GM19099 (cell line): ENCODE data around the gene C1QTNF7.

Experiments used
- POLR2A ChIP-seq: IDR thresholded peaks from 3 replicates; pipeline ENCODE4 v1.6.1; 2011; ENCODE audit warnings: low read depth; ENCODE audit not compliant: insufficient read length; ENCODE audit errors: extremely low read depth

C1QTNF7 gene

GRCh38 chr4:15427701-15428100 lies at the start of gene C1QTNF7:
C1QTNF7 (plus strand) TSS chr4:15428033; CDS start chr4:15435744, 7,711 bp downstream.
- no peak for TF ChIP-seq POLR2A

- no peak for TF ChIP-seq POLR2A
These were observed 49.8 kb upstream of the C1QTNF7 start for GRCh38 chr4:15378062-15378461.

- no peak for TF ChIP-seq POLR2A
These were observed 49.3 kb upstream of the C1QTNF7 start for GRCh38 chr4:15378493-15378892.

GRCh38 chr4:15381806-15382338 lies 46.0 kb upstream of the C1QTNF7 start:
- TF ChIP-seq POLR2A = no peak

GRCh38 chr4:15382669-15383273 lies 45.1 kb upstream of the C1QTNF7 start:
- no peak for TF ChIP-seq POLR2A

- no peak for TF ChIP-seq POLR2A
These were observed 42.3 kb upstream of the C1QTNF7 start for GRCh38 chr4:15385515-15385914.

GRCh38 chr4:15385928-15386327 lies 41.9 kb upstream of the C1QTNF7 start:
- TF ChIP-seq POLR2A = no peak

- no peak for TF ChIP-seq POLR2A
These were observed 37.3 kb upstream of the C1QTNF7 start for GRCh38 chr4:15390494-15390893.

- no peak for TF ChIP-seq POLR2A
These were observed 35.6 kb upstream of the C1QTNF7 start for GRCh38 chr4:15392053-15392805.

- TF ChIP-seq POLR2A = no peak
These were observed 32.5 kb upstream of the C1QTNF7 start for GRCh38 chr4:15395311-15395710.

- no peak for TF ChIP-seq POLR2A
These were observed 31.6 kb upstream of the C1QTNF7 start for GRCh38 chr4:15396157-15396800.

GRCh38 chr4:15398001-15398400 lies 29.8 kb upstream of the C1QTNF7 start:
- no peak for TF ChIP-seq POLR2A

GRCh38 chr4:15398732-15399131 lies 29.1 kb upstream of the C1QTNF7 start:
- no peak for TF ChIP-seq POLR2A

- TF ChIP-seq POLR2A = no peak
These were observed 27.6 kb upstream of the C1QTNF7 start for GRCh38 chr4:15400226-15400625.

- TF ChIP-seq POLR2A = no peak
These were observed 26.7 kb upstream of the C1QTNF7 start for GRCh38 chr4:15400981-15401671.

GRCh38 chr4:15402146-15402545 lies 25.7 kb upstream of the C1QTNF7 start:
- TF ChIP-seq POLR2A = no peak

GRCh38 chr4:15402974-15403373 lies 24.9 kb upstream of the C1QTNF7 start:
- no peak for TF ChIP-seq POLR2A
